ENCODE results near the gene AATK. TPM values are rescaled to one million over a fixed set of nuclear protein-coding genes. Genes with fewer than 3 reads are reported as not detected.
A peak's percentile ranks its signal among the peaks of the same experiment; 100 is the strongest.

The AATK gene
- not detected for polyA plus RNA-seq (2012; ENCODE audit: insufficient read depth, insufficient read length)

DNA sequence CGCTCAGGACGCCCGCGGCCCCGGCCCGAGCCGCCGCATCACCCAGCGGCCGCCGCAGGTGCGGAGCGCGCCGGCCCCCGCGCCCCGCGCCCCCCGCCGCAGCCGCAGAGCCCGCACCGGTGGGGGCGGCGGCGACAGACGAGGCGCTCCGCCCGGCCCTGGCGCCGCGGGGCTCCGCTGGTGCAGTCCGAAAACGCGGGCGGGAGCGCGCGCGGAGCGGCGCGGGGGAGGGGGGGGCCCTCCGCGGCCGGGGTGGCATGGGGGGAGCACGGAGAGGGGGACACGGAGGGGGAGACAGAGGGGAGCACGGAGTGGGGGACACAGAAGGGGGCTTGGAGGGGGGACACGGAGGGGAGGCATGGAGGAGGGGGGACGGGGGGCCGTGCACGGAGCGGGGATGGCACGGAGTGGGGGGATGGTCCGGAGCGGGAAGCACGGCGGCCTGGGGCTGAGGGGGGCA lies at the start of gene AATK:
Gene AATK (minus strand): TSS at position 189 of the 460 bp plus-strand sequence. CDS start 229 bp downstream, outside the sequence.
- DNase-seq (ENCODE audit: low read depth, low spot score): no peak

DNA sequence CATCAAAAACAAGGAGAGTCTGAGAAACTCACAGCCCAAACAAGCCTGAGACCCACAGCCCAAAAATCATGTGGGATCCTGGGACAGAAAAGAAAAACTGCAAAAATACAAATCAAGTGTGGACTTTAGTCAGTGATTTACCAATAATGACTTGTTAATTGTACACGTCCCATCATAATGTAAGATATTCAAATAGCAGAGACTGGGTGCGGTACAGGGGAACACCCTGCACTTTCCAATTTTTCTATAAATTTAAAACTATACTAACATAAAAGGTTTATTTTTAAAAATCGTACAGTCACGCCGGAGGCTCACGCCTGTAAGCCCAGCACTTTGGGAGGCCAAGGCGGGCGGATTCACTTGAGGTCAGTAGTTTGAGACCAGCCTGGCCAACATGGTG lies 48.0 kb upstream of the AATK start:
- no peak for DNase-seq (ENCODE audit: low read depth, low spot score)
- no peak overlapping the region for H3K4me3 ChIP-seq (ENCODE audit: low read length)

More for the DNA sequence above, at the start of gene AATK:
- no peak within 1 kb of the TSS for H3K4me3 ChIP-seq (ENCODE audit: low read length)

DNA sequence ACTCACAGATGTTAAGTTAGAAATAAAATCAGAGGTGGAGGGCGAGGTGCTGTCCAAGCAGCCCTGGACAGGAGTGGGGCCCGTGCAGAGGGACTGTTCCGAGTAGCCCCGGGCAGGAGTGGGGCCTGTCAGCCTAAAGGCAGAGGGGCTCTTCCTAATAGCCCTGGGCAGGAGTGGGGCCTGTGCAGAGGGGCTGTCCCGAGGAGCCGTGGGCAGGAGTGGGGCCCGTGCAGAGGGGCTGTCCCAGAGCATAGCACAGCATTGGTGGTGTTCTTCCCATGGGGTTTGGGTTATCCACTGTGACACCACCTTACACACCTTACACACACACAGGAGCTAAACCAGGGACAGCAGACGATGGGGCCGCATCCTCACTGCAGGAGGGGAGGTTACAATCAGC lies 46.3 kb upstream of the AATK start:
- no peak for DNase-seq (ENCODE audit: low read depth, low spot score)
- no peak overlapping the region for H3K4me3 ChIP-seq (ENCODE audit: low read length)

DNA sequence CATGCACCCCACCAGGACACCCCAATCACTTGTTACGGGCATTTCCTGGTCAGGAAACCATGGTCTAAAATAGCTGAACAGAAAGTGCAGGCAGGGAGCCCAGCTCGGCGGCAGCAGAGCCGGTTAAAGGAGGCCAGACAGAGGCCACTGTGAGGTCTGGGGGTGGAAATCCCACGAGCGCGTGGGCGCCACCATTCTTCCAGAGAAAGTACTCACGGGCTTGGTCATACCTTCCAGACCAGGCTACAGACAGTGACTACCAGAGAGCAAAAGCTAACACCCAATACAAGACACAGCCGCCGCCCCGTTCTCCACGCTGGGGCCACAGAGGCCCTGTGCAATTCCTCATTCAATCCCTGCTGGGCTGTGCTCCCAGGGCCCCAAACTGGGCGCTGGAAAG lies 44.8 kb upstream of the AATK start:
- no peak overlapping the region for H3K4me3 ChIP-seq (ENCODE audit: low read length)
- DNase-seq (ENCODE audit: low read depth, low spot score): no peak

GRCh38 chr17:81210466-81210865 lies 44.4 kb upstream of the AATK start:
- H3K4me3 ChIP-seq (ENCODE audit: low read length): no peak overlapping the region
- no peak for DNase-seq (ENCODE audit: low read depth, low spot score)

DNA sequence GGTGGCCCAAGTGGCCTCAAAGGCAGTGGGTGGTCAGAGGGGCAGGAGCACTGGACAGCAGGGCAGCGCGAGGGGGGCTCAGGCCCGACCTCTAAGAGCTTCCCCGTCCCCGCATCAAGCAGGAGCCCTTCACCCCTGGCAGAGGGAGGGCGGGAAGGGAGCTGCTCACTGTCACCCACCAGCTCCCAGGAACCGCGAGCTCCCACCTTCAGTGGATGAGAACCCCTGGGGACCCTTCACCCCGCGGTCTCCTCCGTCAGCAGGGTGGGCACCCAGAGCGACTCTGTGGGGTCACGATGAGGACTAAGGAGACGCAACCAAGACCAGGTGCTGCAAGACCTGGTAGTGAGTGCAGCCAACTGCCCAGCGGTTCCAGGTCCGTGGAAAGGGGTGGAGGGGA lies 43.1 kb upstream of the AATK start:
- H3K4me3 ChIP-seq (ENCODE audit: low read length): no peak overlapping the region
- no peak for DNase-seq (ENCODE audit: low read depth, low spot score)

DNA sequence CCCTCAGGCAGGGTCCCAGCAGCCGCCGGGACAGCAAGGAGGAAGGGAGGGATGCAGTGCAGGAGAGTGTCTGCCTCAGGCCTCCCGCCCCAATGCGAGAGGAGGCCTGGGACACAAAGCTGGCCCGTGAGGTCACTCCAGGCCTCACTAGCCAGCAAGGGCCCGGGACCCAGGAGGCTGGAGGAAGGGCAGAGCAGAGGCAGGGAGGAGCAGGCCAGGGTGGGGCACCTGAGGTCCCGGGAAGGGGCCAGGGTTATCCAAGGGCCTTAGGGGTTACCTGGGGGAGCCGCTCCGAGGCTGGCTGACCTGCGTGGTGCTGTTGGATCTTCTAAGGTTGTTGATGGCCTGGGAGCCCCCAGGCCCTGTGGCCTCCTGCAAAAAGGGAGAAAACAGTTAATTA lies 42.6 kb upstream of the AATK start:
- no peak overlapping the region for H3K4me3 ChIP-seq (ENCODE audit: low read length)
- DNase-seq (ENCODE audit: low read depth, low spot score): no peak

GRCh38 chr17:81207610-81208581 lies 41.9 kb upstream of the AATK start:
- peak; percentile 37 for DNase-seq (ENCODE audit: low read depth, low spot score)

GRCh38 chr17:81206657-81207056 lies 40.6 kb upstream of the AATK start:
- H3K4me3 ChIP-seq (ENCODE audit: low read length): no peak overlapping the region
- DNase-seq (ENCODE audit: low read depth, low spot score): no peak

More at GRCh38 chr17:81207610-81208581, 41.9 kb upstream of the AATK start:
- H3K4me3 ChIP-seq (ENCODE audit: low read length): no peak overlapping the region

DNA sequence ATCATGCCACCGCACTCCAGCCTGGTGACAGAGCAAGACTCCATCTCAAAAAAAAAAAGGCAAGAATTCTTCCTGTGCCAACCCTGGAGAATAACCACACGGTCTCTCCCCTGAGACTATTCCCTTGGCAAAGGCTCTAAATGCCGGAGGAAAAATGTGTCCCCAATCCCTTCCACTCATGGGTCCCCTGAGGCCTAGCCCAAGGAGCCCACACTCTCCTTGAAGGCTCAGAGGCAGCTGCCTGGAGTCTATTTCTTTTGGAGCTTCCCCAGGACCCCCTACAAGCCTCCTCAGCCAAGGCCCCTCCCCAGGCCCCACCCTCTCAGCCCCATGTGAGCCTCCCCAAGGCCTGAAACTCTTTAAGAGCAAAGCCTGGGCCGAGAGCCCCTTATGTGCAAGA lies 40.1 kb upstream of the AATK start:
- H3K4me3 ChIP-seq (ENCODE audit: low read length): no peak overlapping the region
- DNase-seq (ENCODE audit: low read depth, low spot score): no peak

- no peak for DNase-seq (ENCODE audit: low read depth, low spot score)
- H3K4me3 ChIP-seq (ENCODE audit: low read length): no peak overlapping the region
These were observed 38.6 kb upstream of the AATK start for GRCh38 chr17:81204578-81204977.

- no peak overlapping the region for H3K4me3 ChIP-seq (ENCODE audit: low read length)
- no peak for DNase-seq (ENCODE audit: low read depth, low spot score)
These were observed 37.1 kb upstream of the AATK start for GRCh38 chr17:81203136-81203535.

DNA sequence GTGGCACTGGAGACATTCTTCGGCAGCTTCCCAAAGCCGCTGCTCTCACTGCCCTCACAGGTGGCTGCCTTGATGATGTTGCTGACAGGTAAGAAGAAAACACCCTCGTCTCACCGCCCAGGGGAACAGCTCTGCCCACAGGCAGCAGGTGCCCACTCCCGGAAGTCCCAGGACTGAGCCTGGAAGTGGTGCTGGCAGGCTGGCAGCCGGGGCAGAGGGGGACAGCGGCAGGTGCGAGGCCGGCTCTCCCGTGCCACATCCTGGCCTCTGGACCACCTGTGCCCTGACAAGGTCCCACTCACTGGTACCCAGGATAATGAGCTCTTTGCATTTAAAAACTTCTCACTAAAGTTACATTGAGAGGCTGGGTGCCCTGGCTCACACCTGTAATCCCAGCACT lies 36.3 kb upstream of the AATK start:
- DNase-seq (ENCODE audit: low read depth, low spot score): no peak
- H3K4me3 ChIP-seq (ENCODE audit: low read length): no peak overlapping the region

- H3K4me3 ChIP-seq (ENCODE audit: low read length): no peak overlapping the region
- peak; percentile 58 for DNase-seq (ENCODE audit: low read depth, low spot score)
These were observed 34.9 kb upstream of the AATK start for GRCh38 chr17:81200695-81201580.

DNA sequence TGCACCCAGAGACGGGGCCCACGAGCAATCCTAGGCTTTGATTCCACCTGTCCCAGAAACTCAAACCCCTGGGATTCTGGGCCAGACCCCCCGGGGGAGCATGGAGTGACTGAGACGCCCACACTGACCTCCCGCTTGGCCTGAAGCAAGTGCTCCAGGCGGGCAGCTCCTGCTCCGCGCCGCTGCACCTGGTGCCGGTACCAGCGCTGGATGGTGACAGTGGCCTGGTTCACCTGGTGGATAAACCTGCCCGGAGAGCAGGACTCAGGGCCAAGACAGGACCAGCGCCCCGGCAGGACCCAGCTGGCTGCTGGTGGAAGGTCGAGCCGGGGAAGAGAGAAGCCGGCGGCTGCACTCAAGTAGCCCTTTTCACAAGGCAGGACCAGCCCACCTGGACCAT lies 34.2 kb upstream of the AATK start:
- no peak for DNase-seq (ENCODE audit: low read depth, low spot score)
- no peak overlapping the region for H3K4me3 ChIP-seq (ENCODE audit: low read length)

DNA sequence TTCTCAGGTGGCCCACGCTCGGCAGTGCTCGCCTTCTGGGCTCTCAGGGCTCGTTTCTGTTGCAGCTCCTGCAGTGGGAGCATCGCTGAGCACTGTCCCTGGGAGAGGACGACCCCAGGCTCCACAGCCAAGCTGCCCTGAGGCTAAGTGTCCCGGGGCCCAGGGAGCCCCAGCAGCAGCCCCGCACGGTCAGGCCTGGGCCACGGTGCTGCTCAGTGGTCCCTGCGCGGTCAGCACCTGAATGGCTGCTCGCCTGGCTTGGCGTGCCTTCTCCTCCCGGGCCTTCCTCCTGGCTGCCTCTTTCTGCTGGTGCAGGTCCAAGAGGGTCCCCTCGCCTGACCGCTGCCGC lies 33.4 kb upstream of the AATK start:
- DNase-seq (ENCODE audit: low read depth, low spot score): no peak
- no peak overlapping the region for H3K4me3 ChIP-seq (ENCODE audit: low read length)

GRCh38 chr17:81198826-81199481 lies 32.9 kb upstream of the AATK start:
- no peak overlapping the region for H3K4me3 ChIP-seq (ENCODE audit: low read length)
- DNase-seq (ENCODE audit: low read depth, low spot score): no peak

DNA sequence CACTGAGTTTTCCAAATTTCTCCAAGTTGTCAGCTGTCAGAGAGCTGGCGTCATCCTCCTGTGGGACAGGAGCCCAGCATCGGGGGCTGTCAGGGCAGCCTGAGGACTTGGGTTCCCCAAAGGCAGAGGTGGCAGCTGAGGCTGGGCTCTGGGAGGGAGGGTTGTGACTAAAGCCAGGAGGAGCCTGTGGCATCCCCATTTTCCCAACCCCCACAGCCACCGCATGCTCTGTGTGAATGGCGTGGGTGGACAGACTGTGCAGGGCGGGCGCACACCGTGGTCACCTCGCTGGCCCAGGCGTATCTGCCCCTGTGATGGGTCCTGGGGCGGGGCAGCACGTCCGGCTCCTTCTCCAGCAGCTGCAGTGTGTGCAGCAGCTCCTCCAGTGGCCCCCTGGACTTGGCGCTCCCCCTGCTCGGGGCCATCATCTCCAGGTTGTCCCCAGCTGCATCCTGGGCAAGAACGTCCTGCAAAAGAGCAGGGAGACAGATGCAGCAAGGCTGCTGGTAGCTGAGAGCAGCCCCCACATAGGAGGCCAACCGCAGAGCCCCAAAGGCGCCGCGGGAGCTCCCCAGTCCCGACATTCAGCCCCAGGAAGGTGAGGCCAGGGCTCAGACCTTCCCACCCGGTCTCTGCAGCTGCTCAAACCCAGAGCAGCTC lies 31.9 kb upstream of the AATK start:
- DNase-seq (ENCODE audit: low read depth, low spot score): no peak

DNA sequence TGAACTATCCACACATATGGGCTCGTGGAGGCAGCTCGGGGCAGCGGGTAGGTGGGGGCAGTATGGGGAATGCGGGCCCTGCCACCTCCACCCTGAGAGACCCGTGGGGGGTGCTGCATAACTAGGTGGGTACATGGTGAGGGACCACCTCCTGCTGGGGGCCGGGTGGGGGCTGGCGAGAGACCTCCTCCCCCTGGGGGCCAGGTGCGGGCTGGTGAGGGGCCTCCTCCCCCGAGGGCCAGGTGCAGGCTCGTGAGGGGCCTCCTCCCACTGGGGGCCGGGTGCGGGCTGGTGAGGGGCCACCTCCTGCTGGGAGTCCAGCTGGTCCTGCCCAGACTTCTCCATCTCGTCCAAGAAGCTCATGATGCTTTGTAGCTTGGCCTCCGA lies 31.4 kb upstream of the AATK start:
- H3K4me3 ChIP-seq (ENCODE audit: low read length): no peak overlapping the region
- DNase-seq (ENCODE audit: low read depth, low spot score): no peak

More for the DNA sequence above, 31.9 kb upstream of the AATK start:
- H3K4me3 ChIP-seq (ENCODE audit: low read length): no peak overlapping the region
